ENCODE results near the gene CPA2.
A peak's percentile ranks its signal among the peaks of the same experiment; 100 is the strongest.
"Not testable (repeated sequence)": the region's sequence is repeated elsewhere in the genome, so short reads cannot be mapped to it uniquely, and the experiment has no call there.

CPA2 gene

GRCh38 chr7:130314305-130314704, 47.6 kb downstream of the CPA2 start:
- DNase-seq (ENCODE audit: low read depth in 1 of 2, low spot score in 1 of 2), result no peak
- no peak for TF ChIP-seq JUND (IDR thresholded peaks at IDR 0.05; ENCODE audit: low read depth)
- in situ Hi-C loops (cut with HindIII; ENCODE audit: low pct_unique_long_range_greater_than_20kb, low sequenced_read_pairs), result no loop called here

- TF ChIP-seq JUND (IDR thresholded peaks at IDR 0.05; ENCODE audit: low read depth), result no peak
- in situ Hi-C loops (cut with HindIII; ENCODE audit: low pct_unique_long_range_greater_than_20kb, low sequenced_read_pairs), result no loop called here
- no peak for DNase-seq (ENCODE audit: low read depth in 1 of 2, low spot score in 1 of 2)
These were observed 52.9 kb downstream of the CPA2 start for GRCh38 chr7:130319541-130319940.

GRCh38 chr7:130321542-130322229, 55.0 kb downstream of the CPA2 start:
- in situ Hi-C loops (cut with HindIII; ENCODE audit: low pct_unique_long_range_greater_than_20kb, low sequenced_read_pairs), result not testable (repeated sequence)

GRCh38 chr7:130322615-130323014, 56.0 kb downstream of the CPA2 start:
- no peak for TF ChIP-seq JUND (IDR thresholded peaks at IDR 0.05; ENCODE audit: low read depth)
- in situ Hi-C loops (cut with HindIII; ENCODE audit: low pct_unique_long_range_greater_than_20kb, low sequenced_read_pairs), result no loop called here

More at GRCh38 chr7:130321542-130322229, 55.0 kb downstream of the CPA2 start:
- not testable (repeated sequence) for DNase-seq (ENCODE audit: low read depth in 1 of 2, low spot score in 1 of 2)

GRCh38 chr7:130324306-130324943, 57.8 kb downstream of the CPA2 start:
- no peak for DNase-seq (ENCODE audit: low read depth in 1 of 2, low spot score in 1 of 2)
- TF ChIP-seq JUND (IDR thresholded peaks at IDR 0.05; ENCODE audit: low read depth), result no peak
- in situ Hi-C loops (cut with HindIII; ENCODE audit: low pct_unique_long_range_greater_than_20kb, low sequenced_read_pairs), result no loop called here

More at GRCh38 chr7:130322615-130323014, 56.0 kb downstream of the CPA2 start:
- DNase-seq (ENCODE audit: low read depth in 1 of 2, low spot score in 1 of 2), result peak in 1 of 2 experiments; percentile 35

GRCh38 chr7:130329681-130330080, 63.0 kb downstream of the CPA2 start:
- in situ Hi-C loops (cut with HindIII; ENCODE audit: low pct_unique_long_range_greater_than_20kb, low sequenced_read_pairs), result no loop called here

GRCh38 chr7:130332259-130333053, 65.8 kb downstream of the CPA2 start:
- in situ Hi-C loops (cut with HindIII; ENCODE audit: low pct_unique_long_range_greater_than_20kb, low sequenced_read_pairs), result no loop called here
- TF ChIP-seq JUND (IDR thresholded peaks at IDR 0.05; ENCODE audit: low read depth), result no peak

More at GRCh38 chr7:130329681-130330080, 63.0 kb downstream of the CPA2 start:
- TF ChIP-seq JUND (IDR thresholded peaks at IDR 0.05; ENCODE audit: low read depth), result no peak
- DNase-seq (ENCODE audit: low read depth in 1 of 2, low spot score in 1 of 2), result no peak

GRCh38 chr7:130333832-130334231, 67.2 kb downstream of the CPA2 start:
- in situ Hi-C loops (cut with HindIII; ENCODE audit: low pct_unique_long_range_greater_than_20kb, low sequenced_read_pairs), result no loop called here
- no peak for DNase-seq (ENCODE audit: low read depth in 1 of 2, low spot score in 1 of 2)
- no peak for TF ChIP-seq JUND (IDR thresholded peaks at IDR 0.05; ENCODE audit: low read depth)

More at GRCh38 chr7:130332259-130333053, 65.8 kb downstream of the CPA2 start:
- no peak for DNase-seq (ENCODE audit: low read depth in 1 of 2, low spot score in 1 of 2)

GRCh38 chr7:130334274-130334673, 67.6 kb downstream of the CPA2 start:
- DNase-seq (ENCODE audit: low read depth in 1 of 2, low spot score in 1 of 2), result no peak
- in situ Hi-C loops (cut with HindIII; ENCODE audit: low pct_unique_long_range_greater_than_20kb, low sequenced_read_pairs), result no loop called here
- no peak for TF ChIP-seq JUND (IDR thresholded peaks at IDR 0.05; ENCODE audit: low read depth)

- no peak for TF ChIP-seq JUND (IDR thresholded peaks at IDR 0.05; ENCODE audit: low read depth)
- in situ Hi-C loops (cut with HindIII; ENCODE audit: low pct_unique_long_range_greater_than_20kb, low sequenced_read_pairs), result no loop called here
These were observed 70.8 kb downstream of the CPA2 start for GRCh38 chr7:130337410-130337971.

GRCh38 chr7:130338233-130338632, 71.6 kb downstream of the CPA2 start:
- in situ Hi-C loops (cut with HindIII; ENCODE audit: low pct_unique_long_range_greater_than_20kb, low sequenced_read_pairs), result no loop called here
- DNase-seq (ENCODE audit: low read depth in 1 of 2, low spot score in 1 of 2), result no peak
- TF ChIP-seq JUND (IDR thresholded peaks at IDR 0.05; ENCODE audit: low read depth), result no peak

More at GRCh38 chr7:130337410-130337971, 70.8 kb downstream of the CPA2 start:
- DNase-seq (ENCODE audit: low read depth in 1 of 2, low spot score in 1 of 2), result no peak

Measured in T47D (cell line).